Breast epithelium (tissue), 3 donors: Measurements from ENCODE around the gene OR5K3.

Experiments used
- CTCF ChIP-seq, 3 donors: fragments of 450-650 bp; IDR thresholded peaks; one replicate each; pipeline ENCODE4 v1.5.1; 2016 to 2017; ENCODE audit warnings: antibody characterized with exemption in 3 of 3, mild to moderate bottlenecking in 3 of 3, moderate library complexity in 3 of 3
- POLR2A ChIP-seq: fragments of 450-650 bp; IDR thresholded peaks from one replicate; pipeline ENCODE4 v1.6.1; 2016; ENCODE audit warnings: antibody characterized with exemption, mild to moderate bottlenecking, moderate library complexity

- no peak for TF ChIP-seq POLR2A
- no peak for TF ChIP-seq CTCF (IDR thresholded peaks at IDR 0.05)
Measured at GRCh38 chr3:98359993-98360675, 30.3 kb upstream of the OR5K3 start.
